ENCODE measurements around the gene PRKN.

The PRKN gene

DNA sequence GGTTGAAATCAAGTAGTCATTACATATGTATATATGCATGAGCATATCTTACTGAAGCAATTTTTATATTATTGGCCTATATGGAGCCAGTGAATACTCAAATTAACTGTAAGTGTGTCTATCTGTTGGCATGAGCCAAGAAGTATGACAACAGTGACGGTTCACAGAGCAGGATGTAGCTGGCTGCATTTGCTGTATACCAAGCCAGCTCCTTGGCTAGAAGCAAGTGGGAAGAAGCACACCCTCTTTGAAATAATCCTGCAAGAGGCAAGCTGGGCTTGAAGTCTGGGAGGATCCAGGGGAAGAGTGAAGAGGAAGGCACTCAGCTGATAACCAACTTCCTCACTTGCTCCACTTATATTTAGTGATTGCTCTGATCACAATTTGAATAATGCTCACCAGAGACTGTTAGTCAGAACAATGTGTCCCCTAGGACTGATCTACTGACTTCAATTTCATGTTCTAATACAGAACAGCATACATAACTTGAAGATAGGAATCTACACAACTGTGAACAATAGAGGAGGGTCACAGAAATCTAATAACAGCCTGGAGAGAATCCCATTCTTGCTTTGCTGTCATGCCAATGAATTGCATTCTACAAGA, 497.3 kb downstream of the PRKN start:
- Histone ChIP-seq H3K9me3 (ENCODE audit: control insufficient read depth in 1 of 2, low read length in 2 of 2) (no peaks in the 10 kb centered on the region), H3K27me3 (ENCODE audit: low read depth, low read length) (no peaks in the 10 kb centered on the region), H3K36me3 (ENCODE audit: control insufficient read depth in 1 of 2, insufficient read depth in 2 of 2, low read length in 2 of 2) (no peaks in the 10 kb centered on the region), H3K4me1 (ENCODE audit: control insufficient read depth in 1 of 2, insufficient read depth in 2 of 2, low read length in 2 of 2) (peaks cover 0 to 4% of the 10 kb centered on the region in 2 donors), H3K27ac (ENCODE audit: low read length) (no peak overlapping the region), H3K4me3 (ENCODE audit: low read depth in 1 of 2, low read length in 2 of 2) (no peak overlapping the region)

- Histone ChIP-seq H3K4me1 (ENCODE audit: control insufficient read depth in 1 of 2, insufficient read depth in 2 of 2, low read length in 2 of 2) (peaks cover 0 to 4% of the 10 kb centered on the region in 2 donors), H3K4me3 (ENCODE audit: low read depth in 1 of 2, low read length in 2 of 2) (no peak overlapping the region), H3K27ac (ENCODE audit: low read length) (no peak overlapping the region), H3K9me3 (ENCODE audit: control insufficient read depth in 1 of 2, low read length in 2 of 2) (no peaks in the 10 kb centered on the region), H3K36me3 (ENCODE audit: control insufficient read depth in 1 of 2, insufficient read depth in 2 of 2, low read length in 2 of 2) (no peaks in the 10 kb centered on the region), H3K27me3 (ENCODE audit: low read depth, low read length) (no peaks in the 10 kb centered on the region)
Observed at GRCh38 chr6:162229093-162229492, 498.5 kb downstream of the PRKN start.

- Histone ChIP-seq H3K4me1 (ENCODE audit: control insufficient read depth in 1 of 2, insufficient read depth in 2 of 2, low read length in 2 of 2) (peaks cover 0 to 4% of the 10 kb centered on the region in 2 donors), H3K27me3 (ENCODE audit: low read depth, low read length) (no peaks in the 10 kb centered on the region), H3K36me3 (ENCODE audit: control insufficient read depth in 1 of 2, insufficient read depth in 2 of 2, low read length in 2 of 2) (no peaks in the 10 kb centered on the region), H3K27ac (ENCODE audit: low read length) (no peak overlapping the region), H3K4me3 (ENCODE audit: low read depth in 1 of 2, low read length in 2 of 2) (no peak overlapping the region), H3K9me3 (ENCODE audit: control insufficient read depth in 1 of 2, low read length in 2 of 2) (no peaks in the 10 kb centered on the region)
Observed at GRCh38 chr6:162226803-162227202, 500.8 kb downstream of the PRKN start.

DNA sequence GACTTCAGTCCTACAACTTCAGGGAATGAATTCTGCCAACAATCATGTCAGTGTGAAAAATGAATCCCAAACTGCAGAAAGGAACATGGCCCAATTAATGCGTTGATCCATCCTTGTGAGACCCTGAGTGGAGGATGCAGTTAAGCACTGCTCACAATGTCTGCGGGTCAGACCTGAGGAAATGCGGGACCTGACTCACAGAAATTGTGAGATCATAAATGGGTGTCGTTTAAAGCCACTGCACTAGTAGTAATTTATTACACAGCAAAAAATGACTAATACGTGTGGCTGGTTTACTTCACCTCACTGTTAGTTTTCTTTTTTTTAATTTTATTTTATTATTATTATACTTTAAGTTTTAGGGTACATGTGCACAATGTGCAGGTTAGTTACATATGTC, 505.0 kb downstream of the PRKN start:
- H3K27ac ChIP-seq (ENCODE audit: low read length) = no peak overlapping the region
- H3K9me3 ChIP-seq (ENCODE audit: control insufficient read depth in 1 of 2, low read length in 2 of 2) = no peaks in the 10 kb centered on the region
- H3K4me1 ChIP-seq (ENCODE audit: control insufficient read depth in 1 of 2, insufficient read depth in 2 of 2, low read length in 2 of 2) = no peaks in the 10 kb centered on the region
- H3K36me3 ChIP-seq (ENCODE audit: control insufficient read depth in 1 of 2, insufficient read depth in 2 of 2, low read length in 2 of 2) = no peaks in the 10 kb centered on the region
- no peak overlapping the region for H3K4me3 ChIP-seq (ENCODE audit: low read depth in 1 of 2, low read length in 2 of 2)
- H3K27me3 ChIP-seq (ENCODE audit: low read depth, low read length) = no peaks in the 10 kb centered on the region

DNA sequence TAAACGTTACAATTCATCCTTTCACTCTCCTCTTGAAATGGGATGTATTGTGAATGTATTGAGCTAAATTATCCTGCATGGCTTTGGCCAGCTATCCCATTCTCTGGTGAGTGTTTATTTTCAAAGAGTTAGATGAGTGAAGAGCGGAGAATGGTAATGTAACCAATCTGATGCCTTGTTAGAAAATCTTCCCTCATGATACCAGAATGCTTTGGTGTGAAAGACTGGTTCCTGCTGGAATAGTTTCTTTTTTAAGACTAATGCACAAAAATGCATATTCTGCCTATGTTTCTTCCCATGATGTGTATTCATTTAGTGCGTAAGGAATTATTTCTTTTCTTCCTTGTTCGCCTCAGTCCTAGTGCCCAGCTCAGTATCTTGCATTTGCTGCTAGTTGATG, 506.7 kb downstream of the PRKN start:
- Histone ChIP-seq H3K27ac (ENCODE audit: low read length) (no peak overlapping the region), H3K9me3 (ENCODE audit: control insufficient read depth in 1 of 2, low read length in 2 of 2) (no peaks in the 10 kb centered on the region), H3K27me3 (ENCODE audit: low read depth, low read length) (no peaks in the 10 kb centered on the region), H3K36me3 (ENCODE audit: control insufficient read depth in 1 of 2, insufficient read depth in 2 of 2, low read length in 2 of 2) (no peaks in the 10 kb centered on the region), H3K4me1 (ENCODE audit: control insufficient read depth in 1 of 2, insufficient read depth in 2 of 2, low read length in 2 of 2) (no peaks in the 10 kb centered on the region), H3K4me3 (ENCODE audit: low read depth in 1 of 2, low read length in 2 of 2) (no peak overlapping the region)

- Histone ChIP-seq H3K4me3 (ENCODE audit: low read depth in 1 of 2, low read length in 2 of 2) (no peak overlapping the region), H3K36me3 (ENCODE audit: control insufficient read depth in 1 of 2, insufficient read depth in 2 of 2, low read length in 2 of 2) (no peaks in the 10 kb centered on the region), H3K4me1 (ENCODE audit: control insufficient read depth in 1 of 2, insufficient read depth in 2 of 2, low read length in 2 of 2) (no peaks in the 10 kb centered on the region), H3K27ac (ENCODE audit: low read length) (no peak overlapping the region), H3K27me3 (ENCODE audit: low read depth, low read length) (no peaks in the 10 kb centered on the region), H3K9me3 (ENCODE audit: control insufficient read depth in 1 of 2, low read length in 2 of 2) (no peaks in the 10 kb centered on the region)
Observed at GRCh38 chr6:162219266-162219665, 508.3 kb downstream of the PRKN start.

DNA sequence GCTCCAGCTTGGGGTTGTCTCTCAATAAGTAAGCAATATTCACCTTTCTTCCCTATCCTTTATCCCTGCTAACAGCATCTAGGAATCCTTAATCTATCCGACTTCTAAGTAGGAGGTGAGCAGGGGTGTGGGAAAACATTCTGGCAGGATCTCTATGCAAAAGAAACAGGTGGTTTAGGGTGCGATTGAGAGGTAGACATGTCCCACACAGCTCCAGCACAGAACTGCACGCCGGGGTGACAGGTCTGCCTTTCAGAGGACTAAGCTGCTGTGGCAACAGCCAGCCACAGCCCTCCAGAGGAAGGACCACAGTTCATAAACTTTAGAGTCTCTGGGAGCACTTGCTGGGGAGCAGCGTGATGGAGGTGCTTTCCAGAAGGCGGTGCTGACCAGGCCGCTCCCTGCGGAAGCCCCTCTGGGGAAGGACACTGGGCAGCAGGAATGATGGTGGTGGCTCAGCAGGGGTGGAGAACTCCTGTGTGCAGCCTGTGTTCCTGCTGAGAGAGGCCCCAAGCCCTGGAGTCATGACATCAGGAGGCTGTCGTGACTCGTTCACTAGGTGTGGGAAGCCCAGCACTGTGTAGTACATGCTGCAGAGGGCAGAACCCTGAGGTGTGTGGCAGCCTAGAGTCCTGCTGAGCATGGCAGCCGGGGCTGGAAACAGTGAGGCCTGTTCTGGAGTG, 509.6 kb downstream of the PRKN start:
- Histone ChIP-seq H3K4me1 (ENCODE audit: control insufficient read depth in 1 of 2, insufficient read depth in 2 of 2, low read length in 2 of 2) (no peaks in the 10 kb centered on the region), H3K27me3 (ENCODE audit: low read depth, low read length) (no peaks in the 10 kb centered on the region)

DNA sequence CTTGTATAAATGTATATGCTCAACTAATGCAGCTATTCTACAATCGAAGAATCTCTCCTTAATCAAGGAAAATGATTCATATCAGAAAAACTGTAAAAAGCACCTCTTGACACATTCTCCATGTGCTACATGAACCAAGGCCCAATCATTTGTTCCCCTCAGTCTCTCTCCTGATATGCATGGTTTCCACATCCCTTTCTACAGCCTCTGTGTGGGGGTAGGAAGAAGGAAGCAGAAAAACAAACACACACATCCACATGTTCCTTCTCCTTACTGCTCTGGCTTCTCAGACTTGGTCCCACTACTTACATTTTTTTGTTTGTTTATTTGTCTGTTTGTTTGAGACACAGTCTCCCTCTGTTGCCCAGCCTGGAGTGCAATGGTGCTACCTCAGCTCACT, 510.5 kb downstream of the PRKN start:
- no peaks in the 10 kb centered on the region for H3K36me3 ChIP-seq (ENCODE audit: control insufficient read depth in 1 of 2, insufficient read depth in 2 of 2, low read length in 2 of 2)
- no peaks in the 10 kb centered on the region for H3K9me3 ChIP-seq (ENCODE audit: control insufficient read depth in 1 of 2, low read length in 2 of 2)
- no peak overlapping the region for H3K4me3 ChIP-seq (ENCODE audit: low read depth in 1 of 2, low read length in 2 of 2)
- H3K27ac ChIP-seq (ENCODE audit: low read length) = no peak overlapping the region
- H3K4me1 ChIP-seq (ENCODE audit: control insufficient read depth in 1 of 2, insufficient read depth in 2 of 2, low read length in 2 of 2) = no peaks in the 10 kb centered on the region
- H3K27me3 ChIP-seq (ENCODE audit: low read depth, low read length) = no peaks in the 10 kb centered on the region

More for the DNA sequence above, 509.6 kb downstream of the PRKN start:
- no peaks in the 10 kb centered on the region for H3K9me3 ChIP-seq (ENCODE audit: control insufficient read depth in 1 of 2, low read length in 2 of 2)
- no peak overlapping the region for H3K27ac ChIP-seq (ENCODE audit: low read length)
- no peak overlapping the region for H3K4me3 ChIP-seq (ENCODE audit: low read depth in 1 of 2, low read length in 2 of 2)
- no peaks in the 10 kb centered on the region for H3K36me3 ChIP-seq (ENCODE audit: control insufficient read depth in 1 of 2, insufficient read depth in 2 of 2, low read length in 2 of 2)

DNA sequence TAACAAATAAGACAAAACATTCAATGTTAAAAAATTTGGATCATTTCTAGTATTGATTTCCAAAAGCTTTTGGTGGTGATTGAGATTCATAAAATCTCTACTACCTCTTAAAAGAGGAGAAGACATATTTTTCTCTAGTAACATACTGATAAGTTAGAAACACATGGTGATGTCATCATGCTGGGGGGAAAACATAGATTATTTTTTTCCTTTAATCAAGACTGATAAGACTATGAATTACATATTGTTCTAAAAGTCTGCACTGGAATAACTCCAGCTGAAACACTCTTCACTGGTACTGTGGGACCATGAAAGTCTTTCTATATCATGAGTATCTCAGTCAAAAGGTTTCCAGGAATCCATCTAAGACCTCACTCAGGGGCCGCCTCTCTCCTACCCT, 515.8 kb downstream of the PRKN start:
- Histone ChIP-seq H3K36me3 (ENCODE audit: control insufficient read depth in 1 of 2, insufficient read depth in 2 of 2, low read length in 2 of 2) (no peaks in the 10 kb centered on the region), H3K27me3 (ENCODE audit: low read depth, low read length) (no peaks in the 10 kb centered on the region), H3K27ac (ENCODE audit: low read length) (no peak overlapping the region), H3K9me3 (ENCODE audit: control insufficient read depth in 1 of 2, low read length in 2 of 2) (no peaks in the 10 kb centered on the region), H3K4me1 (ENCODE audit: control insufficient read depth in 1 of 2, insufficient read depth in 2 of 2, low read length in 2 of 2) (no peaks in the 10 kb centered on the region), H3K4me3 (ENCODE audit: low read depth in 1 of 2, low read length in 2 of 2) (no peak overlapping the region)

DNA sequence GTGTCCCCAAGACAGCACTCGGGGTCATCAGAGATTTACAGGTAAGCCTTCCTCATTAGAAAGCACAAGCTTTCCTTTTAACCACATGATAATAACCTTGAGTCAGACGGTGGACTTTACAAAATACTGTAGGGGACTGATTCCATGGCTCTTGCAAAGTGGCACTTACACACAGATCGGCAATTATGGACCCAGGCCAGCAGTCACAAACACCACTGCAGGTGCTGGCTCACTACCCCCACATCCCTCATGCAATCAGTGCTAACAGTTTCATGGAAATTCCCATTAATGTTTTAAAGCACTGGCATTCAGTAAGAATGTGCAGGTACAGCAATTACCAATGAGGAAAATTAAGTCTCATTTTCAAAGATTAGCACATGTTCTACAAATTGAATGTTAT, 516.5 kb downstream of the PRKN start:
- H3K36me3 ChIP-seq (ENCODE audit: control insufficient read depth in 1 of 2, insufficient read depth in 2 of 2, low read length in 2 of 2) = no peaks in the 10 kb centered on the region
- H3K4me3 ChIP-seq (ENCODE audit: low read depth in 1 of 2, low read length in 2 of 2) = no peak overlapping the region
- no peaks in the 10 kb centered on the region for H3K9me3 ChIP-seq (ENCODE audit: control insufficient read depth in 1 of 2, low read length in 2 of 2)
- no peaks in the 10 kb centered on the region for H3K4me1 ChIP-seq (ENCODE audit: control insufficient read depth in 1 of 2, insufficient read depth in 2 of 2, low read length in 2 of 2)
- no peak overlapping the region for H3K27ac ChIP-seq (ENCODE audit: low read length)
- no peaks in the 10 kb centered on the region for H3K27me3 ChIP-seq (ENCODE audit: low read depth, low read length)

GRCh38 chr6:162203287-162203686, 524.3 kb downstream of the PRKN start:
- H3K27ac ChIP-seq (ENCODE audit: low read length) = no peak overlapping the region
- H3K4me3 ChIP-seq (ENCODE audit: low read depth in 1 of 2, low read length in 2 of 2) = no peak overlapping the region
- H3K27me3 ChIP-seq (ENCODE audit: low read depth, low read length) = no peaks in the 10 kb centered on the region
- H3K4me1 ChIP-seq (ENCODE audit: control insufficient read depth in 1 of 2, insufficient read depth in 2 of 2, low read length in 2 of 2) = peaks cover 0 to 7% of the 10 kb centered on the region in 2 donors
- no peaks in the 10 kb centered on the region for H3K9me3 ChIP-seq (ENCODE audit: control insufficient read depth in 1 of 2, low read length in 2 of 2)
- H3K36me3 ChIP-seq (ENCODE audit: control insufficient read depth in 1 of 2, insufficient read depth in 2 of 2, low read length in 2 of 2) = no peaks in the 10 kb centered on the region
